Fibroblast of lung (primary cell): ENCODE data around the gene CD248. TPM values are rescaled to one million over a fixed set of nuclear protein-coding genes. Genes with fewer than 3 reads are reported as not detected.

Source experiments
- DNase-seq, 2 donors: peaks; one replicate each; pipeline versions ENCODE4 v3.0.0 to v3.0.0-alpha.2; 2010; ENCODE audit warnings: low read depth in 2 of 2
- H2AFZ ChIP-seq: 2 replicates; pipeline ENCODE4 v1.5.1; 2012; ENCODE audit warnings: low read length, control low read depth, inconsistent platforms
- H3K27ac ChIP-seq: 2 replicates; pipeline ENCODE4 v1.5.1; 2011; ENCODE audit warnings: low read length, control low read depth; ENCODE audit not compliant: insufficient read depth
- H3K27me3 ChIP-seq: 2 replicates; pipeline ENCODE4 v1.5.1; 2011; ENCODE audit warnings: mild to moderate bottlenecking, low read length; ENCODE audit not compliant: control insufficient read depth, insufficient read depth
- H3K36me3 ChIP-seq: 2 replicates; pipeline ENCODE4 v1.5.1; 2011; ENCODE audit warnings: low read length; ENCODE audit not compliant: control insufficient read depth, insufficient read depth
- H3K4me1 ChIP-seq: 2 replicates; pipeline ENCODE4 v1.5.1; 2011; ENCODE audit warnings: low read length; ENCODE audit not compliant: control insufficient read depth, insufficient read depth; ENCODE audit errors: extremely low read depth
- H3K4me2 ChIP-seq: 2 replicates; pipeline ENCODE4 v1.5.1; 2011; ENCODE audit warnings: low read length, control low read depth; ENCODE audit not compliant: insufficient read depth; ENCODE audit errors: extremely low read depth
- H3K4me3 ChIP-seq, 4 experiments: fragments of 200-600 bp in 1 of 4; sonication (generic) in 1 of 4; replicated peaks in 1 of 4; 2 replicates each; pipeline ENCODE4 v1.5.1; 2011 to 2016; ENCODE audit warnings: low read length in 4 of 4, low read depth in 3 of 4, mild to moderate bottlenecking in 3 of 4, control low read depth in 2 of 4, inconsistent platforms in 1 of 4, mixed read lengths in 1 of 4; ENCODE audit not compliant: insufficient read depth in 1 of 4; ENCODE audit errors: control extremely low read depth in 1 of 4
- H3K79me2 ChIP-seq: 2 replicates; pipeline ENCODE4 v1.5.1; 2012; ENCODE audit warnings: mild to moderate bottlenecking, low read length, inconsistent platforms; ENCODE audit not compliant: control insufficient read depth, insufficient read depth
- H3K9ac ChIP-seq: 2 replicates; pipeline ENCODE4 v1.5.1; 2011; ENCODE audit warnings: mild to moderate bottlenecking, low read length, control low read depth; ENCODE audit not compliant: insufficient read depth
- H3K9me3 ChIP-seq: 2 replicates; pipeline ENCODE4 v1.5.1; 2012; ENCODE audit warnings: low read depth, low read length; ENCODE audit not compliant: control insufficient read depth, insufficient read depth
- H4K20me1 ChIP-seq: 2 replicates; pipeline ENCODE4 v1.5.1; 2011; ENCODE audit warnings: low read length; ENCODE audit not compliant: control insufficient read depth, insufficient read depth; ENCODE audit errors: extremely low read depth
- CTCF ChIP-seq, 2 donors: IDR thresholded peaks in 1 of 2; conservative IDR thresholded peaks in 1 of 2; 1 replicate in 1 of 2; 2 replicates in 1 of 2; pipeline ENCODE4 v1.5.1; 2011 to 2012; ENCODE audit warnings: low read length in 2 of 2, control low read depth in 1 of 2, inconsistent platforms in 1 of 2, low read depth in 1 of 2, mild to moderate bottlenecking in 1 of 2
- EZH2 ChIP-seq: IDR thresholded peaks from 2 replicates; pipeline ENCODE4 v1.5.1; 2012; ENCODE audit warnings: low read length, control low read depth, mild to moderate bottlenecking; ENCODE audit errors: missing control alignments
- polyA plus RNA-seq, 2 donors: library from polyadenylated mRNA; depleted of rRNA in 1 of 2; stranded (reverse) in 1 of 2; unstranded in 1 of 2; fragments of >200 nt; gene quantifications; 2 replicates each; pipeline ENCODE4 v1.2.1, GENCODE V29; 2011 to 2012; ENCODE audit warnings: missing spikeins in 1 of 2
- total RNA-seq: library from RNA; depleted of rRNA; stranded (reverse); fragments of >200 nt; gene quantifications from 2 replicates; pipeline ENCODE4 v1.2.1, GENCODE V29; 2014

Gene CD248
- total and polyA plus RNA-seq, 2 donors (not counting 1 experiment from before 2014, with no cell fraction given): 95.6 to 132 TPM

DNA sequence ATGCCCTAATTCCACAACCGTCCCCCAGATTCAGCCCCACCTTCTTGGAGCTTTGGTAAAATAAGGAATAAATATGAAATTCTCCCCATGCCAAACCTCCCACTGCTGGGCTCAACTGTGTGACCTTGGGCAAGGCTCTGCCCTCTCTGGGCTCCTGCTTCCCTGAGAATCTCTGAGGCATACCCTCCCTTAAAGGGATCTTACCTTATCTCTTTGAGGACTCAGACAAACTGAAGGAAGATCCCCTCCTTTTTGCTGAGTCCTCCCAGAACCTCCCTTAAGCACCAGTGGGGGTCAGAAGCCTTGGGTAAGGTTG lies 2.7 kb downstream of the CD248 start:
- Histone ChIP-seq H3K9ac (peak overlapping the region; percentile 85), H3K4me1 (peaks cover 19% of the 10 kb centered on the region), H3K36me3 (peaks cover 7% of the 10 kb centered on the region), H4K20me1 (no peaks in the 10 kb centered on the region), H3K9me3 (no peaks in the 10 kb centered on the region), H2AFZ (no peak overlapping the region), H3K27ac (peak overlapping the region; percentile 97), H3K79me2 (peaks cover 33% of the 10 kb centered on the region), H3K4me3 (peak overlapping the region; percentile 66 to 90 (median 82)), H3K27me3 (no peaks in the 10 kb centered on the region), H3K4me2 (peak overlapping the region; percentile 99)
- no peak for TF ChIP-seq EZH2
- TF ChIP-seq CTCF (conservative IDR thresholded peaks at IDR 0.05 in 1 of 2, IDR thresholded peaks at IDR 0.05 in 1 of 2; ENCODE audit: low read depth in 1 of 2, low read length in 2 of 2): no peak
- DNase-seq: no peak

DNA sequence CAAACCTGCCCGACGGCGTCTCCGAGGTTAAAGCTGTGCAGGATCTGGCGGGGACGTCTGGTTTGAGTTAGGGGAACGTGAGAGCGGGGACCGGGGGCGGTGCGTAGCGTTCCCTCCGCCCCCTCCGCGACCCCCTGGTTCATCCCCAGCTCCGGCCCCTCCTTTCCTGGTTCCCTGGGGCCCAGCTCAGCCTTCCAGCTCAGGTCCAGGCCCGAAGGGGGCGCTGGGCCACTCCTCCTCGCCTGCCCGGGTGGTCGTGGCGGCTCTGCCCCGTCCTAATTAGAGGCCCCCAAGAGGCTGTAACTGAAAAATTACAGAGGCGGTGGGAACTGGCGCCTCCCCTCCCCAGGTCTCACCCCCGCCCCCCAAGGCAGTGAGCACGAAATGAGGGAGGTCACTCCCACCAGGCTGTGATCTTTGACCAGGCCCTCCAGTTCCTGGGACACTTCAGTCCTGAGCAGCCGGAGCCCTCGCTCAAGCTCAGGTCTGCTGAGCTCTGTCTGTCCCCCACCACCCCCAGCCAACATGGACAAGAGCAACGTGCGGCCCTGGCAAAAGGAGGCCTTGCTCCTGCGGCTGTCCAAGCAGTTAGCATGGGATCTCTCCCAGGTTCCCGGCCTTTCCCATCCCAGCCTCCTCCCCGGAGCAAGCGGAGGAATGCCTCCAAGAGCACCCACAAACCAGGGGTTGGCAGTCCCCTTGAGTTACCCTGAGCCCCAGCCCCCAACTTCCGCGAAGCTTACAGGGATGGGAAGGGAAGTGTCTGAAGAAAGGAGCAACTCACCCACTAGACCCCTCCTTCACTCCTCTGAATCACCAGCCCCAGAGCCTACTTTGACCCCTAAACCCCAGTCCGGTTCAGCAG lies 3.3 kb downstream of the CD248 start:
- Histone ChIP-seq H3K9ac (peak overlapping the region; percentile 85), H3K27ac (peak overlapping the region; percentile 97), H3K36me3 (peaks cover 7% of the 10 kb centered on the region), H3K4me3 (peak overlapping the region; percentile 66 to 90 (median 82)), H3K4me1 (peaks cover 13% of the 10 kb centered on the region), H3K9me3 (no peaks in the 10 kb centered on the region), H2AFZ (no peak overlapping the region), H3K27me3 (no peaks in the 10 kb centered on the region), H4K20me1 (no peaks in the 10 kb centered on the region), H3K4me2 (peak overlapping the region; percentile 99), H3K79me2 (peaks cover 33% of the 10 kb centered on the region)
- TF ChIP-seq CTCF (conservative IDR thresholded peaks at IDR 0.05 in 1 of 2, IDR thresholded peaks at IDR 0.05 in 1 of 2; ENCODE audit: low read depth in 1 of 2, low read length in 2 of 2): peak; percentile 36 to 39
- no peak for TF ChIP-seq EZH2
- peak; percentile 13 to 42 for DNase-seq

DNA sequence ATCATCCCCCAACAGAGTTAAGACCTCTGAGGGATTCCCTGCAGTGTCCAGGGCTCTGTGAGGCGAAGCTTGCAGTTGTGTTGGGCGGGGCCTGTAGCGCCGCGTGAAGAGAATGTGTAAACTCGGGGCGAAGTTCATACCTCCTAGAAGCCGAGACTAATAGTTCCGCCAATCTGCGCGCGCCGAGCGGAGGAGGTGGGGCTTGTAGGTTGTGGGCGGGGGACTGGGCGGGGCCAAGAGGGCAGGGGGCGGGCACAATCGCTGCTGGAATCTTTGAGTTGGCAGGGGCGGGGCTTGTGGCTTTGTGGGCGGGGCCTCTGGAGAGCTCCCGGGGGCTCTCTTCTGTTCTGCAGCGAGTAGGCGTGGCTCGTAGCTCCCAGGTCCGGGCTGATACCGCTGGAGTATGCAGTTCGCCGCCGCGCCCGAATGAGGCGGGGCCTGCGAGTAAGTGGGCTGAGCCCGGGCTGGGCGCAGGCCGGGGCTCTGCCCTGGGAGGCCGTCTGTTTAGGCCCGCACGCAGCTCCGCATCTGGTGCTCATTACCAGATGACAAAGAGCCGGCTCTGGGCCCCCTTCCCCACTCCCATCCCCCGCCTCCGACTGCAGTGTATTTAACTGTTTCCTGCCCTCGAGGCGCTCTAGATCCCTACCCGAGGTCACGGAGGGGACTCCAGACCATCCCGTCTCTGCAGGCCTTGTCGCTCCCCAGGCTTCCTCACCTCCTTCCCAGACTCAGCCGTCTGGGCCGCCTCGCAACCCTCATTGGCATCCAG lies 4.1 kb downstream of the CD248 start:
- TF ChIP-seq CTCF (conservative IDR thresholded peaks at IDR 0.05 in 1 of 2, IDR thresholded peaks at IDR 0.05 in 1 of 2; ENCODE audit: low read depth in 1 of 2, low read length in 2 of 2) (no peak), EZH2 (no peak)
- Histone ChIP-seq H3K27ac (peak overlapping the region; percentile 97), H4K20me1 (no peaks in the 10 kb centered on the region), H2AFZ (peak overlapping the region; percentile 56), H3K4me2 (peak overlapping the region; percentile 99), H3K9ac (peak overlapping the region; percentile 85), H3K79me2 (peaks cover 33% of the 10 kb centered on the region), H3K27me3 (no peaks in the 10 kb centered on the region), H3K9me3 (no peaks in the 10 kb centered on the region), H3K4me3 (peak overlapping the region; percentile 66 to 90 (median 82)), H3K4me1 (peaks cover 6% of the 10 kb centered on the region), H3K36me3 (peaks cover 7% of the 10 kb centered on the region)
- peak; percentile 98 to 99 for DNase-seq
